ENCODE results near the gene VSTM5.

Gene VSTM5

GRCh38 chr11:93849201-93849600 lies 1.2 kb downstream of the VSTM5 start:
- TF ChIP-seq POLR2AphosphoS5 (IDR thresholded peaks at IDR 0.05; ENCODE audit: low read depth, low read length), result no peak
- no peak for TF ChIP-seq SIN3A (IDR thresholded peaks at IDR 0.05; ENCODE audit: borderline replicate concordance, insufficient read depth, low read length)
- TF ChIP-seq REST (IDR thresholded peaks at IDR 0.05; ENCODE audit: insufficient read depth in 1 of 2, low read depth in 2 of 2, low read length in 2 of 2), result no peak
- TF ChIP-seq TAF1 (IDR thresholded peaks at IDR 0.05; ENCODE audit: borderline replicate concordance, insufficient read depth, low read length), result no peak
- no peak for TF ChIP-seq FOXP2 (optimal IDR thresholded peaks at IDR 0.05; ENCODE audit: borderline replicate concordance, extremely low read depth, extremely low read length, insufficient read depth)

- TF ChIP-seq REST (IDR thresholded peaks at IDR 0.05; ENCODE audit: insufficient read depth in 1 of 2, low read depth in 2 of 2, low read length in 2 of 2) (no peak), POLR2AphosphoS5 (IDR thresholded peaks at IDR 0.05; ENCODE audit: low read depth, low read length) (no peak), SIN3A (IDR thresholded peaks at IDR 0.05; ENCODE audit: borderline replicate concordance, insufficient read depth, low read length) (no peak), TAF1 (IDR thresholded peaks at IDR 0.05; ENCODE audit: borderline replicate concordance, insufficient read depth, low read length) (no peak), FOXP2 (optimal IDR thresholded peaks at IDR 0.05; ENCODE audit: borderline replicate concordance, extremely low read depth, extremely low read length, insufficient read depth) (no peak)
These were observed 4.0 kb downstream of the VSTM5 start for GRCh38 chr11:93846411-93846810.

- TF ChIP-seq FOXP2 (optimal IDR thresholded peaks at IDR 0.05; ENCODE audit: borderline replicate concordance, extremely low read depth, extremely low read length, insufficient read depth) (no peak), POLR2AphosphoS5 (IDR thresholded peaks at IDR 0.05; ENCODE audit: low read depth, low read length) (no peak), REST (IDR thresholded peaks at IDR 0.05; ENCODE audit: insufficient read depth in 1 of 2, low read depth in 2 of 2, low read length in 2 of 2) (no peak), SIN3A (IDR thresholded peaks at IDR 0.05; ENCODE audit: borderline replicate concordance, insufficient read depth, low read length) (no peak), TAF1 (IDR thresholded peaks at IDR 0.05; ENCODE audit: borderline replicate concordance, insufficient read depth, low read length) (no peak)
These were observed 5.0 kb downstream of the VSTM5 start for GRCh38 chr11:93845181-93846092.

- TF ChIP-seq TAF1 (IDR thresholded peaks at IDR 0.05; ENCODE audit: borderline replicate concordance, insufficient read depth, low read length) (no peak), FOXP2 (optimal IDR thresholded peaks at IDR 0.05; ENCODE audit: borderline replicate concordance, extremely low read depth, extremely low read length, insufficient read depth) (no peak), SIN3A (IDR thresholded peaks at IDR 0.05; ENCODE audit: borderline replicate concordance, insufficient read depth, low read length) (no peak), POLR2AphosphoS5 (IDR thresholded peaks at IDR 0.05; ENCODE audit: low read depth, low read length) (no peak), REST (IDR thresholded peaks at IDR 0.05; ENCODE audit: insufficient read depth in 1 of 2, low read depth in 2 of 2, low read length in 2 of 2) (no peak)
These were observed 5.8 kb downstream of the VSTM5 start for GRCh38 chr11:93844568-93844967.
